Fibroblast of skin of back (primary cell): ENCODE data around the gene APPBP2.
"Not testable (repeated sequence)": the region's sequence is repeated elsewhere in the genome, so short reads cannot be mapped to it uniquely, and the experiment has no call there.

Experiments used
- DNase-seq: peaks from one replicate; pipeline ENCODE4 v3.0.0-alpha.2; 2013

APPBP2 gene

GRCh38 chr17:60433021-60433997 is 92.7 kb downstream of the APPBP2 start:
- DNase-seq: not testable (repeated sequence)

- not testable (repeated sequence) for DNase-seq
Measured at GRCh38 chr17:60430561-60430960, 95.5 kb downstream of the APPBP2 start.

GRCh38 chr17:60428491-60428890 is 97.6 kb downstream of the APPBP2 start:
- DNase-seq: not testable (repeated sequence)

GRCh38 chr17:60426596-60426995 is 99.4 kb downstream of the APPBP2 start:
- DNase-seq: no peak

- DNase-seq: no peak
Measured at GRCh38 chr17:60425626-60426025, 100.4 kb downstream of the APPBP2 start.

- no peak for DNase-seq
Measured at GRCh38 chr17:60423865-60424264, 102.2 kb downstream of the APPBP2 start.

GRCh38 chr17:60422162-60422665 is 103.8 kb downstream of the APPBP2 start, which contains the start of gene CHCT1:
TSS of gene CHCT1 (plus strand) at chr17:60422489. CDS start at chr17:60422593, 104 bp downstream.
- no peak for DNase-seq

- DNase-seq: peak; percentile 75
Measured at GRCh38 chr17:60421273-60422161, 104.5 kb downstream of the APPBP2 start.

- DNase-seq: not testable (repeated sequence)
Measured at GRCh38 chr17:60419875-60420274, 106.2 kb downstream of the APPBP2 start.

GRCh38 chr17:60419003-60419402 is 107.0 kb downstream of the APPBP2 start:
- not testable (repeated sequence) for DNase-seq

- no peak for DNase-seq
Measured at GRCh38 chr17:60416368-60416925, 109.6 kb downstream of the APPBP2 start.

GRCh38 chr17:60415146-60415545 is 110.9 kb downstream of the APPBP2 start:
- DNase-seq: no peak

GRCh38 chr17:60412701-60413100 is 113.3 kb downstream of the APPBP2 start:
- DNase-seq: no peak

GRCh38 chr17:60410001-60410400 is 116.0 kb downstream of the APPBP2 start:
- no peak for DNase-seq

GRCh38 chr17:60406887-60407286 is 119.2 kb downstream of the APPBP2 start:
- DNase-seq: no peak

GRCh38 chr17:60403962-60404361 is 122.1 kb downstream of the APPBP2 start:
- no peak for DNase-seq

GRCh38 chr17:60403523-60403810 is 122.6 kb downstream of the APPBP2 start:
- no peak for DNase-seq

- no peak for DNase-seq
Measured at GRCh38 chr17:60401819-60402218, 124.2 kb downstream of the APPBP2 start.

GRCh38 chr17:60398227-60398959 is 127.6 kb downstream of the APPBP2 start:
- no peak for DNase-seq

- no peak for DNase-seq
Measured at GRCh38 chr17:60396412-60396811, 129.6 kb downstream of the APPBP2 start.

GRCh38 chr17:60395508-60396065 is 130.5 kb downstream of the APPBP2 start:
- no peak for DNase-seq
